Central memory CD8-positive, alpha-beta T cell (primary cell): ENCODE results near the gene CMPK2.

ENCODE experiments used
- ATAC-seq: fragments of 150-1000 bp; cut with Tn5 transposase; replicated peaks from 2 replicates; pipeline ENCODE4 v1.10.0; 2022; ENCODE audit warnings: mild to moderate bottlenecking, moderate FRiP score, moderate number of reproducible peaks; ENCODE audit not compliant: poor library complexity, severe bottlenecking; ENCODE audit errors: extremely low read depth
- DNase-seq, 2 donors: peaks; one replicate each; pipeline ENCODE4 v3.0.0; 2021; ENCODE audit warnings: low spot score in 2 of 2
- H3K27ac Mint-ChIP-seq: one replicate; pipeline ENCODE4 v1.8.0; 2022; ENCODE audit warnings: low read depth, mild to moderate bottlenecking, moderate library complexity, mixed read lengths
- H3K27me3 Mint-ChIP-seq: one replicate; pipeline ENCODE4 v1.8.0; 2022; ENCODE audit warnings: mixed read lengths
- H3K36me3 Mint-ChIP-seq: one replicate; pipeline ENCODE4 v1.8.0; 2022; ENCODE audit warnings: mild to moderate bottlenecking, moderate library complexity, mixed read lengths; ENCODE audit not compliant: insufficient read depth
- H3K4me1 Mint-ChIP-seq: one replicate; pipeline ENCODE4 v1.8.0; 2022; ENCODE audit warnings: mixed read lengths
- H3K4me3 Mint-ChIP-seq: one replicate; pipeline ENCODE4 v1.8.0; 2022; ENCODE audit warnings: mild to moderate bottlenecking, moderate library complexity, mixed read lengths
- H3K9me3 Mint-ChIP-seq: one replicate; pipeline ENCODE4 v1.8.0; 2022; ENCODE audit warnings: mixed read lengths

CMPK2 gene

DNA sequence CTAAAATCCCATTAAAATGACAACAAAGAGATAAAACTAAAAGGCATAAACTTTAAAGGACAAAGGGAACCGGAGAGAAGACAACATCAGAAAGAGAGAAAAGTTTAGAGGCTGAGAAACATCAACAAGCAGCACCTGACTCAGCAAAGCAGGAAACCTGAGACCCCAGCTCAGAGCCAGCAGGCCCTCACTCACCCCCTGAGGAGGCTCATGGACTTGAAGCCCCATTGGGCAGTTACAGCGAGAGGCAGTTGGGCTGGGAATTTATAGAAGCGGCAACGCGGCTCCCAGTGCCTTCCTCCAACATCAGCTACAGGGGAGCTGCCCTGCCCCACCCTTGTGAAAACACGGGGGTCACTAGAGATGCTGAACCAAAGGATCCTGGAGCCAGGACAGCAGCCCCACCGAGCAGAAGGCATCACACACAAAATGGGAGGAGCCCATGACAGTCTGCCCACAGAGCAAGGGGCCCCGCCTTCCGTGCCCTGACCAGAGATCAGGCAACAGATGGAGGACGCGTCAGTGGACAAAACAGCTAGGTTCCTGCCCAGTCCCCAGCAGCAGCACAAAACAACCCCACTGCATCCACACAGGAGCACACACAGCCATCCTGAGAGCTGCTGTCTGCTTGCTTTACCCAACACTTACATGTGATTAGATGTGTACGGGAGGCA, 52.7 kb downstream of the CMPK2 start:
- DNase-seq (no peak), ATAC-seq (no peak)
- H3K9me3 Mint-ChIP-seq, result no peaks in the 10 kb centered on the region
- H3K27me3 Mint-ChIP-seq, result peaks cover 83% of the 10 kb centered on the region
- no peak overlapping the region for H3K27ac Mint-ChIP-seq
- H3K4me3 Mint-ChIP-seq, result no peak overlapping the region
- H3K36me3 Mint-ChIP-seq, result no peaks in the 10 kb centered on the region
- H3K4me1 Mint-ChIP-seq, result no peaks in the 10 kb centered on the region

- ATAC-seq (no peak), DNase-seq (no peak)
- Mint-ChIP-seq H3K9me3 (no peaks in the 10 kb centered on the region), H3K4me3 (no peak overlapping the region), H3K27ac (no peak overlapping the region), H3K36me3 (no peaks in the 10 kb centered on the region), H3K4me1 (no peaks in the 10 kb centered on the region), H3K27me3 (peaks cover 90% of the 10 kb centered on the region)
Measured at GRCh38 chr2:6810961-6811360, 54.7 kb downstream of the CMPK2 start.

GRCh38 chr2:6808426-6808825, 57.3 kb downstream of the CMPK2 start:
- H3K36me3 Mint-ChIP-seq, result no peaks in the 10 kb centered on the region
- ATAC-seq, result no peak
- no peaks in the 10 kb centered on the region for H3K4me1 Mint-ChIP-seq
- no peak overlapping the region for H3K27ac Mint-ChIP-seq
- no peaks in the 10 kb centered on the region for H3K9me3 Mint-ChIP-seq
- no peak for DNase-seq
- H3K27me3 Mint-ChIP-seq, result peaks cover 96% of the 10 kb centered on the region
- H3K4me3 Mint-ChIP-seq, result no peak overlapping the region

- peaks cover 97% of the 10 kb centered on the region for H3K27me3 Mint-ChIP-seq
- DNase-seq (no peak), ATAC-seq (no peak)
- H3K4me1 Mint-ChIP-seq, result no peaks in the 10 kb centered on the region
- no peak overlapping the region for H3K27ac Mint-ChIP-seq
- no peak overlapping the region for H3K4me3 Mint-ChIP-seq
- no peaks in the 10 kb centered on the region for H3K9me3 Mint-ChIP-seq
- H3K36me3 Mint-ChIP-seq, result no peaks in the 10 kb centered on the region
Measured at GRCh38 chr2:6806604-6807003, 59.1 kb downstream of the CMPK2 start.

- Mint-ChIP-seq H3K27me3 (peaks cover 53% of the 10 kb centered on the region), H3K36me3 (no peaks in the 10 kb centered on the region), H3K4me3 (no peak overlapping the region), H3K9me3 (no peaks in the 10 kb centered on the region), H3K4me1 (no peaks in the 10 kb centered on the region), H3K27ac (no peak overlapping the region)
- no peak for DNase-seq
- ATAC-seq, result no peak
Measured at GRCh38 chr2:6800553-6800952, 65.2 kb downstream of the CMPK2 start.
